Mammary epithelial cell (primary cell): ENCODE measurements around the gene ITGAV.

Experiments
- EZH2 ChIP-seq: IDR thresholded peaks from 2 replicates; pipeline ENCODE4 v1.6.1; 2012; ENCODE audit warnings: low read length, inconsistent platforms, borderline replicate concordance
- TF ChIP-seq, protein P1 (sequence below), 2 donors: IDR thresholded peaks in 1 of 2; conservative IDR thresholded peaks in 1 of 2; 2 replicates each; pipeline ENCODE4 v1.5.1; 2011 to 2012; ENCODE audit warnings: inconsistent platforms in 2 of 2, low read length in 2 of 2, mild to moderate bottlenecking in 2 of 2, control low read depth in 1 of 2, low read depth in 1 of 2; ENCODE audit not compliant: insufficient read depth in 1 of 2; ENCODE audit errors: extremely low read depth in 1 of 2

DNA sequence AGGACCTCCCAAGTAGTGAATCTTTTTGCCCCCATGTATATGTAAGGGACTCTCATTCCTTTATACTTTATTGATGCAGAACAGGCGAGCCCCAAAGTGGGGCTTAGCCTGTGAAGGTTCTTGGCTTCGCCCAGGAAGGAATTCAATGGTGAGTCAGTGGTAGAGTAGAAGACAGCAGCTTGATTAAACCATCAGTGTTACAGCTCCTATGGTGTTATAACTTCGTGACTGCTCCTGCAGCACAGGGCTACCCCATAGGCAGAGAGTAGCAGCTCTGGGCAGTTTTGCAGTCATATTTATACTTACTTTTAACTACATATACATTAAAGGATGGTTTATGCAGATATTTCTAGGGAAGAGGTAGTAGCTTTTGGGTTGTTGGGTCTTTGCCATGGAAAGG lies 115.0 kb downstream of the ITGAV start:
- TF ChIP-seq, protein P1, sequence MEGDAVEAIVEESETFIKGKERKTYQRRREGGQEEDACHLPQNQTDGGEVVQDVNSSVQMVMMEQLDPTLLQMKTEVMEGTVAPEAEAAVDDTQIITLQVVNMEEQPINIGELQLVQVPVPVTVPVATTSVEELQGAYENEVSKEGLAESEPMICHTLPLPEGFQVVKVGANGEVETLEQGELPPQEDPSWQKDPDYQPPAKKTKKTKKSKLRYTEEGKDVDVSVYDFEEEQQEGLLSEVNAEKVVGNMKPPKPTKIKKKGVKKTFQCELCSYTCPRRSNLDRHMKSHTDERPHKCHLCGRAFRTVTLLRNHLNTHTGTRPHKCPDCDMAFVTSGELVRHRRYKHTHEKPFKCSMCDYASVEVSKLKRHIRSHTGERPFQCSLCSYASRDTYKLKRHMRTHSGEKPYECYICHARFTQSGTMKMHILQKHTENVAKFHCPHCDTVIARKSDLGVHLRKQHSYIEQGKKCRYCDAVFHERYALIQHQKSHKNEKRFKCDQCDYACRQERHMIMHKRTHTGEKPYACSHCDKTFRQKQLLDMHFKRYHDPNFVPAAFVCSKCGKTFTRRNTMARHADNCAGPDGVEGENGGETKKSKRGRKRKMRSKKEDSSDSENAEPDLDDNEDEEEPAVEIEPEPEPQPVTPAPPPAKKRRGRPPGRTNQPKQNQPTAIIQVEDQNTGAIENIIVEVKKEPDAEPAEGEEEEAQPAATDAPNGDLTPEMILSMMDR (conservative IDR thresholded peaks at IDR 0.05 in 1 of 2, IDR thresholded peaks at IDR 0.05 in 1 of 2; ENCODE audit: extremely low read depth in 1 of 2, insufficient read depth in 1 of 2, low read depth in 1 of 2, low read length in 2 of 2), result no peak
- TF ChIP-seq EZH2, result no peak
